ENCODE measurements around the gene C12orf76. TPM values are rescaled to one million over a fixed set of nuclear protein-coding genes. Genes with fewer than 3 reads are reported as not detected.

C12orf76 gene
- total RNA-seq, 1 experiment from 2014 or later: 10.1 TPM

GRCh38 chr12:109991586-109991985 lies 56.7 kb downstream of the C12orf76 start:
- CTCF ChIA-PET: no interaction called here
- H3K9me2 ChIP-seq (ENCODE audit: insufficient read depth): no peaks in the 10 kb centered on the region
- H3K36me3 ChIP-seq (ENCODE audit: control insufficient read depth in 1 of 2, insufficient read depth in 2 of 2, low read length in 2 of 2): peaks cover 10 to 12% of the 10 kb centered on the region in 2 experiments; a peak in 3 of 4 replicates
- H2AFZ ChIP-seq (ENCODE audit: low read depth, low read length, poor library complexity, severe bottlenecking): no peak overlapping the region
- TF ChIP-seq SRF (IDR thresholded peaks at IDR 0.05; ENCODE audit: low read depth) (no peak), YY1 (IDR thresholded peaks at IDR 0.05; ENCODE audit: extremely low read depth, insufficient replicate concordance, low read depth, low read length) (no peak), POLR2A (IDR thresholded peaks at IDR 0.05; ENCODE audit: borderline replicate concordance, extremely low read depth, insufficient read depth, insufficient read length) (no peak), ELF1 (IDR thresholded peaks at IDR 0.05; ENCODE audit: borderline replicate concordance, low read depth) (no peak), ZFX (IDR thresholded peaks at IDR 0.05) (no peak), SIN3A (IDR thresholded peaks at IDR 0.05; ENCODE audit: low read depth) (no peak), ZNF274 (IDR thresholded peaks at IDR 0.05; ENCODE audit: low read depth, low read length) (no peak), EZH2phosphoT487 (IDR thresholded peaks at IDR 0.05; ENCODE audit: borderline replicate concordance) (no peak), ATF3 (IDR thresholded peaks at IDR 0.05) (no peak), JUND (IDR thresholded peaks at IDR 0.05) (no peak), EZH2 (IDR thresholded peaks at IDR 0.05) (no peak), CEBPB (IDR thresholded peaks at IDR 0.05; ENCODE audit: low read depth) (no peak), RAD21 (IDR thresholded peaks at IDR 0.05; ENCODE audit: low read depth) (no peak), TCF7L2 (IDR thresholded peaks at IDR 0.05; ENCODE audit: borderline replicate concordance, extremely low read depth, insufficient read depth, insufficient read length) (no peak), POLR2AphosphoS5 (IDR thresholded peaks at IDR 0.05; ENCODE audit: low read depth, low read length) (no peak)
- no peaks in the 10 kb centered on the region for H4K20me1 ChIP-seq (ENCODE audit: insufficient read depth)
- no peak overlapping the region for H3K27ac ChIP-seq (ENCODE audit: low read depth, low read length)
- no TSS peak for BruUV-seq (replicated peaks)
- H3K4me1 ChIP-seq (ENCODE audit: control insufficient read depth in 1 of 2, insufficient read depth in 2 of 2, low read length in 2 of 2): peaks cover 4 to 17% of the 10 kb centered on the region in 2 experiments; a peak in 2 of 4 replicates
- H3K4me2 ChIP-seq (ENCODE audit: low read length): no peak overlapping the region
- no peaks in the 10 kb centered on the region for H3K9me3 ChIP-seq (ENCODE audit: control insufficient read depth in 1 of 2, insufficient read depth in 1 of 2, low read depth in 1 of 2, low read length in 2 of 2)
- DNase-seq (ENCODE audit: low read depth, low spot score): no peak
- intact Hi-C loops (cut with micrococcal nuclease): no loop called here
- ATAC-seq: no peak
- RAD21 ChIA-PET (ENCODE audit: low non-redundant PET in 1 of 2, low total read pairs in 2 of 2, uncharacterized antibody in 2 of 2, unreplicated experiment in 2 of 2): no interaction called here
- no peaks in the 10 kb centered on the region for H3K27me3 ChIP-seq (ENCODE audit: insufficient read depth, low read length)
- POLR2A ChIA-PET: no interaction called here
- H3K9ac ChIP-seq (ENCODE audit: low read length): no peak overlapping the region
- H3K79me2 ChIP-seq (ENCODE audit: insufficient read depth, low read length): peaks cover 33% of the 10 kb centered on the region
- H3K4me3 ChIP-seq (replicated peaks in 1 of 2; ENCODE audit: low read depth in 1 of 2, low read length in 2 of 2): no peak overlapping the region

Other genes starting within 250 kb of the C12orf76 start
- 0.54 TPM for gene TRPV4, start 215.1 kb downstream of the C12orf76 start, total RNA-seq (2021; ENCODE audit: unreplicated experiment)
- 26.6 TPM for gene GLTP, start 168.0 kb downstream of the C12orf76 start, total RNA-seq (2021; ENCODE audit: unreplicated experiment)
- 17.3 TPM for gene TCHP, start 148.2 kb downstream of the C12orf76 start, total RNA-seq (2021; ENCODE audit: unreplicated experiment)
- gene GIT2, start 52.2 kb downstream of the C12orf76 start, total RNA-seq (2021; ENCODE audit: unreplicated experiment): 21.5 TPM
- 19.9 TPM for gene ANKRD13A, start 49.1 kb downstream of the C12orf76 start, total RNA-seq (2021; ENCODE audit: unreplicated experiment)
- gene IFT81, start 75.8 kb upstream of the C12orf76 start, total RNA-seq (2021; ENCODE audit: unreplicated experiment): 9.0 TPM
- gene ATP2A2, start 232.7 kb upstream of the C12orf76 start, total RNA-seq (2021; ENCODE audit: unreplicated experiment): 239 TPM